SK-N-SH treated with all-trans-retinoic acid at 6 μM for 48 hours (cell line): ENCODE results near the gene COX7A1.

Experiments used
- ARNTL ChIP-seq: fragments of 450-650 bp; formaldehyde crosslinking; IDR thresholded peaks from 2 replicates; pipeline ENCODE4 v1.5.0; 2020; ENCODE audit warnings: low read depth, mild to moderate bottlenecking, moderate library complexity, borderline replicate concordance
- GLIS3 ChIP-seq: fragments of 250-450 bp; sonication (Bioruptor Pico); IDR thresholded peaks from 2 replicates; pipeline ENCODE4 v1.5.0; 2020; ENCODE audit warnings: mild to moderate bottlenecking, moderate library complexity
- ISL1 ChIP-seq: fragments of 250-450 bp; sonication (Bioruptor Pico); IDR thresholded peaks from 2 replicates; pipeline ENCODE4 v2.1.2; 2022; ENCODE audit warnings: mild to moderate bottlenecking, moderate library complexity
- RARB ChIP-seq: fragments of 250-450 bp; sonication (Bioruptor Pico); IDR thresholded peaks from 2 replicates; pipeline ENCODE4 v1.8.0; 2021; ENCODE audit warnings: mild to moderate bottlenecking, moderate library complexity
- ZFP3 ChIP-seq: fragments of 250-450 bp; sonication (Bioruptor Pico); IDR thresholded peaks from 2 replicates; pipeline ENCODE4 v1.5.0; 2020; ENCODE audit warnings: mild to moderate bottlenecking, moderate library complexity
- TF ChIP-seq, protein P1 (sequence below): fragments of 250-450 bp; sonication (Bioruptor Pico); IDR thresholded peaks from 2 replicates; pipeline ENCODE4 v1.5.1; 2020; ENCODE audit warnings: low read depth, mild to moderate bottlenecking, moderate library complexity
- TF ChIP-seq, protein P2 (sequence below): fragments of 250-450 bp; sonication (Bioruptor Pico); IDR thresholded peaks from 2 replicates; pipeline ENCODE4 v1.5.1; 2021; ENCODE audit warnings: mild to moderate bottlenecking, moderate library complexity

DNA sequence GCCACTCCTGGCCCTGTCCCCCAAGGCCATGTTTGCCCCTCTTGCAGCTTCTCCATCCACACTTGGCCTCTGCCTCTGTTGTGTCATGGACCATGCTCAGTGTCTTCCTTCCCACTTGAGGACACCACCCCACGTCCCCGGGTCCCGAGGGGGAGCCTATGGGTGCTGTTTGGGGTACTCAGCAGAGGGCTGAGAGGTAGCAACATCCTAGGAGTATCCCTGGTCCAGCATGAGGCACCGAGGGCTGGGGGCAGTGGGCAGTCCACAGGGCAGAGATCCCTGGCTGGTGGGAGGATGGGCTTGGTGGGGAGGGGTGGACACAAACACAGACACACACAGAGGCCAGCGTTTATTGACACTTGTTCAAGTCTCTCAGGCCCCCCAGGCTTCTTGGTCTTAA is 1.7 kb downstream of the COX7A1 start:
- TF ChIP-seq, protein P1, sequence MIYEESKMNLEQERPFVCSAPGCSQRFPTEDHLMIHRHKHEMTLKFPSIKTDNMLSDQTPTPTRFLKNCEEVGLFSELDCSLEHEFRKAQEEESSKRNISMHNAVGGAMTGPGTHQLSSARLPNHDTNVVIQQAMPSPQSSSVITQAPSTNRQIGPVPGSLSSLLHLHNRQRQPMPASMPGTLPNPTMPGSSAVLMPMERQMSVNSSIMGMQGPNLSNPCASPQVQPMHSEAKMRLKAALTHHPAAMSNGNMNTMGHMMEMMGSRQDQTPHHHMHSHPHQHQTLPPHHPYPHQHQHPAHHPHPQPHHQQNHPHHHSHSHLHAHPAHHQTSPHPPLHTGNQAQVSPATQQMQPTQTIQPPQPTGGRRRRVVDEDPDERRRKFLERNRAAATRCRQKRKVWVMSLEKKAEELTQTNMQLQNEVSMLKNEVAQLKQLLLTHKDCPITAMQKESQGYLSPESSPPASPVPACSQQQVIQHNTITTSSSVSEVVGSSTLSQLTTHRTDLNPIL = no peak
- no peak for TF ChIP-seq ARNTL (CRISPR knock-in tag)
- TF ChIP-seq ZFP3 (CRISPR knock-in tag) = no peak
- no peak for TF ChIP-seq RARB (CRISPR knock-in tag)
- no peak for TF ChIP-seq ISL1 (CRISPR knock-in tag)
- no peak for TF ChIP-seq GLIS3 (CRISPR knock-in tag)
- TF ChIP-seq, protein P2, sequence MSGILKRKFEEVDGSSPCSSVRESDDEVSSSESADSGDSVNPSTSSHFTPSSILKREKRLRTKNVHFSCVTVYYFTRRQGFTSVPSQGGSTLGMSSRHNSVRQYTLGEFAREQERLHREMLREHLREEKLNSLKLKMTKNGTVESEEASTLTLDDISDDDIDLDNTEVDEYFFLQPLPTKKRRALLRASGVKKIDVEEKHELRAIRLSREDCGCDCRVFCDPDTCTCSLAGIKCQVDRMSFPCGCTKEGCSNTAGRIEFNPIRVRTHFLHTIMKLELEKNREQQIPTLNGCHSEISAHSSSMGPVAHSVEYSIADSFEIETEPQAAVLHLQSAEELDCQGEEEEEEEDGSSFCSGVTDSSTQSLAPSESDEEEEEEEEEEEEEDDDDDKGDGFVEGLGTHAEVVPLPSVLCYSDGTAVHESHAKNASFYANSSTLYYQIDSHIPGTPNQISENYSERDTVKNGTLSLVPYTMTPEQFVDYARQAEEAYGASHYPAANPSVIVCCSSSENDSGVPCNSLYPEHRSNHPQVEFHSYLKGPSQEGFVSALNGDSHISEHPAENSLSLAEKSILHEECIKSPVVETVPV (CRISPR knock-in tag) = no peak
